Activated CD4-positive, alpha-beta T cell treated with anti-CD3 and anti-CD28 coated beads for 48 hours (primary cell): Measurements from ENCODE around the gene NOX3.

Experiments used
- DNase-seq: peaks from one replicate; pipeline ENCODE4 v3.0.0-alpha.2; 2020

NOX3 gene

DNA sequence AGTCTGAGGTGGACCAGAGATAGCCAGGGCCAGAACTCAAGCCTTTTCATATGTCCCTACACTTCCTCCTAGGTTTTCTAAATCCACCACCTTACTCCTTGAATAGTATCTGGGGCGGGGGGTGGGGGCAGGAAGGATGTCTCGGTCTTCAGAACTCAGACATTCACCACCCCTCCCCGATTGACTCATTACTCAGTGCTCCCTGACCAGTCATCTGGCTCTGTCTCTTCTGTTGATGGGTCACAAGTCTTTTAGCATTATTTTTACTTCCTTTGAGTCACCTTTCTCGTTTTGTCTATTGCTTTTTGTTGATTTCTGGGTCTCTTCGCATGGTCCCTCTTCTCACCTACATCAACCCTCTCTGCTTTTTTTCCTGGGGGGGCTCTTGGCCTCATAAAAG lies 23.3 kb downstream of the NOX3 start:
- no peak for DNase-seq

DNA sequence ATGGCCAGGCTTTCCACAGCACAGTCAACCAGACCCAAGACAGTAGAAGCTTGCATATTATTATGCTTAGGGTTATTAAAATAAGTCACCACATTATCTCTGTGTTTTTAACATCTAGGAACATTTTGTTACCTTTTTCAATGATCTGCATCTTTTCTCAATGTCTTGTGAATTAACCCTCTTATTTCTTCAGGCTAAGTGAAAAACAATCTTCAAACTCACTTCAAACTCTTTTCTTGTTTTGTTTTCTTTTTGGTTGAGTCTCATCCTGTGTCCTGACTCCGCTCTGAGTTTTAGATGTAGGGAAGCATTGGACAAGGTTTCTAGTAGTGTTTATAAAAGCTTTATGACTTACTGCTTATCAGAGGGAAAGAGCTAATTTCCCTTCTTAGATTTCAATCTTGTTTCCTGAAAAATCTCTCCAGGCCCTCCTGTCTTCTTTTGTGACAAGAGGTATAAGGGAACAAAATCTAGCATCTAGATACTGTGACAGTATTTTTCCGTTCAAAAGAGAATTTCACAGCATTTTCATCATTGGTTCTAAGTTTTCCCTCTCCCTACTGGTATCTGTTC lies 26.2 kb downstream of the NOX3 start:
- no peak for DNase-seq

DNA sequence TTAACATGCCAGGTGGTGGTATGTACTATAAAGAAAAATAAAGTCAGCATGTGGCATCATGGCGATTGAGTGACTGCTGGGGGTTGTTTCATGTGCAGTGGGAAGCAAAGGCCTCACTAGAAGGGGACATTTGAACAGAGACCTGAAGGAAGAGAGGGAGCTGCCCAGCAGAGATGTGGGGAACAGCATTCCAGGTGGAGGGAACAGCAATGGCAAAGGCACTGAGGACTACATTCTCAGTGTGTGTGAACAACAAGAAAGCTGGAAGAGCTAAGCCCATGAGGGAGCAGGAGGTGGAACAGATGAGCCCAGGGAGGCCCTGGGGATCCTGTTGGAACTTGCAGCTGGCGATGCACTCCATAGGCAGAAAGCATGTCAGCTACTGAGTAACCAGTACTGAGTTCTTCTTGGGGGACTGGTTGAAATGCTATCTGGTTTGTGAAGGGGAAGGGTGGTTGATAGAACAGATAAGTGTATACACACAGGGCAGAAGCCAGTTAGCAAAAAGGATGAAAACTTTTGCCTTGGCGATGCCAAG lies 29.2 kb downstream of the NOX3 start:
- DNase-seq = no peak

DNA sequence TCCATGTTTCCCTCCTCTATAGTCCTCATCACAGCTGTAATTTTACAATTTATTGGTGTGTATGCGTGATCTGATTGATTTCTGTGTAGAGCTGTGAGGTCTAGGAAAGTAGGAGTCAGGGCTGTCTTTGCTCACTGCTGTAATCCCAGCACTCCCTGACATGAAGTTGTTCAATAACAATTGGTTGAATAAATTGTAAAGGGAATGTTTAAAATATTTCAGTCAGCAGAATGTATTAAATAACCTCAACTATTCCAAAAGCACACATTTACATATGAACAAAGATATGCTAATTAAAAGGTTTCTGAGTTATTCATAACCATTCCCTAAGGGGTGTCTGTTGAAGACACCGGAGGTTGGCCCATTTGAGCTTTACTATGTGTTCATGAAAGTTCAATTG lies 31.5 kb downstream of the NOX3 start:
- no peak for DNase-seq

DNA sequence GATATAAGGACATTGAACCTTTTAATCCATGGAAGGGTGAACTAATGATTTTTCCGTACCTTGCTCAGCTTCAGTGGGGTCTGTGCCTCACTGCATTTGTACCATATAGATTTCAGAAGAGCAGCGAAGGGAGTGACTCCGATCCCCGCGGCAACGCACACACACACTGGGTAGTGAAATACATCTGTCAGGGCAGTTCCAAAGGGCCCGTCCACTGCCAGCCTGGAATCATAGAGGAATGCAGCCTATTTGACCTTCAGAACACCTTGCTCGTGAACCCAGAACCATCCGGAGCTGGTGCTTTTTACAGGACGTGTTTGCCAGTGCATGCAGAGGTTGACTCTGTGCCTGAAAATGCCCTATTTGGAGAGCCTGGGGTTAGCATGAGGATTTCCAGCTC lies 33.0 kb downstream of the NOX3 start:
- DNase-seq = no peak

DNA sequence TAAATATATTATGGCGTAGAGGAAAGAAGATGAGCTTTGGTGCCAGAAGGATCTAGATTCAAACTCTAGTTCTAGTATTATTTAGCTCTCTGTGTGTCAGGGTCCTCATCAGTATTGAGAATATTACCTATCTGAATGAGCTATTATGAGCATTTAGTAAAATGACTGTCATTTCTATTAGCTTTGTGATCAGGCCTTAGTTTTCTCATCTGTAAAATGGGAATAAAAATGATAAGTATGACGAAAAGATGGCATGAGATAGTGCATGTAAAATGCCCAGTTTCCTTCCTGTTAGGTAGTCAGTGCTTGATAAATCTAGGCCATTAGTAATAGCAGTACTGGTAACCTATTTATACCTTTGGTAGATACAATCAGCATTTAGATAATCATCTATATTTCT lies 35.1 kb downstream of the NOX3 start:
- no peak for DNase-seq

DNA sequence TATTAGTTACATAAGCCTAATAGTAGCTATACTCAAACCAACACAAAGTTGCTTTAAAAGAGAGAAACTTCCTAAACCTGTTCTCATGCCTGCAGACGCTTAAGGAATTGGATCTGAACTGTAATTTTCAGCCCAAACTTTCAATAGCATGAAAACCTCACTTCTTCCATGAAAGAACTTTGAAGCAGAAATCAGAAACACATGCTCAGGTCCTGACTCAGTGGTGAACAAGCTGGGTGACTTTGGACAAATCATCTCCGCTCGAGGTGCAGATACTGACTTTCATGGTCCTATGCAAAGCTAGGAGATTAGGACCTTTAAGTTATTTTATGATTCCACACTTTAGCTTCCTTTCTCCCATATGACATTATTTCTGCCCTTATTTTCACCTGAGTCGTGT lies 36.5 kb downstream of the NOX3 start:
- no peak for DNase-seq

DNA sequence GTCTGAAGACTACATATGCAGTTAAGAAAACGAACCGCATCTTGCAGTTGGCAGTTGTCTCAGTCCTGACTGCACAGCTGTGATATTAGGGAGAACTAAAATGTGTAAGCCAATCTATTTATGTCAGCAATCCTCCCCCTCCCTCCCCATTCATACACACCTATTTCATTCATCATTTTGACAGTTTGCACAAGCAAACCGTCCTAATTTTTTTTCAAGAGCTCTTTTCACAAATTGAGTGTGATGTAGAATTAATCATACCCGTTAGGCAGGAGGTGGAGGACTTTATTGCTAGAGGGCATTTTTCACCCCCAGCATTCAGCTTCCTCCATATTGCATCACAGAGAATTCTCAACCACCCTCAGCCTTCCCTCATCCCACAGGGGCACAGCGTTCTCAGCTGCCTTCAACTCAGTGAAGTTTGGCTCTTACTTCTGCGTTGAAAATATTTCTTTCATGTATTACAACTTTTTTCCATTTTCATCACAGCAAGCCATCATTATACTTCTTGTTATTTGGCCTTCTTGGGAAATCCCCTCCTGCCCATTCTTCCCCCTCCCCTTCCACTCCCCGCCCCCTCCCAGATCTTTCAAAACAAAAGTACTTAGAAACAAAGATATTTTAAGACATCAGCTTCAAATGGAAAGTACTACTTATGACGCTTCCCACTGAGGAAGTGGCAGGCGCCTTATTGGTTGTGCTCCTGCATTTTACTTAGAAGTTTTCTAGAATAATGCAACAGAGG lies 37.5 kb downstream of the NOX3 start:
- DNase-seq = peak; percentile 76

DNA sequence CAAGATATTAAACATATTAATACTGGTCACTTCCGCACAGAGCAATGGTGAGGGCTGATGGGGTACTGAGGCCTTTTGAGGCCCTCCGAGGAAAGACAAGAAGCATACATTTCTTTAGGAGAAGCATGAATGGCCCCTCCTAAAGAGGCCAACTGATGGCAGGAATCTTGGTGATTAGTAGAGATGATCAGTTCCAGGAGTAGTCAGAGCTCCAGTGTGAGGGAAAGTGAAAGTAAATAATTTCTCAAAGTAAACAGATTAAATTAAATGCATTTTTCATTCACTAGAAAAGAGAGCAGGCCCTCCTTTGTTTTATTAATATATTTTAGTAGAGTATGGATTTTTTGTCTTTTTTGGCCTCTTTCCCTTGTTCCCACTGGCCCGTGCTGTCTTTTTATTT lies 38.2 kb downstream of the NOX3 start:
- no peak for DNase-seq

DNA sequence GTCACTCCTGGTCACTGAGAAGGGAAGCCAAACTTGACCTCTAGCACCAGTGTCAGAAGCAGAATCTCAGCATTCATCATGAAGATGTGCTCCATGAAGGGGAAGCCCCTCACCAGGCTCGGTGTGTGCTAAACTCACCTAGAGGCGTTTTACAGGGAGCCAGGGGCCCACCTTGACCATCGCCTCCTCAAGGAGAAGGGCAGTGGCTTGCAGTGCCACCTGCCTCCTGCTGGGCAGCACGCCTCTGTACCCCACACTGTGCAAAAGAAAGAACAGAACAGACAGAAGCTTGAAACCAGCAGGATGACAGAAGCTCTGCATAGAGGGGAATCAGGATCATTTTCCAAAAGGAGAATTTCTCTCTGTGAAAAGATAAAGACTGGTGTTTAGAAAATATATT lies 39.7 kb downstream of the NOX3 start:
- DNase-seq = no peak

DNA sequence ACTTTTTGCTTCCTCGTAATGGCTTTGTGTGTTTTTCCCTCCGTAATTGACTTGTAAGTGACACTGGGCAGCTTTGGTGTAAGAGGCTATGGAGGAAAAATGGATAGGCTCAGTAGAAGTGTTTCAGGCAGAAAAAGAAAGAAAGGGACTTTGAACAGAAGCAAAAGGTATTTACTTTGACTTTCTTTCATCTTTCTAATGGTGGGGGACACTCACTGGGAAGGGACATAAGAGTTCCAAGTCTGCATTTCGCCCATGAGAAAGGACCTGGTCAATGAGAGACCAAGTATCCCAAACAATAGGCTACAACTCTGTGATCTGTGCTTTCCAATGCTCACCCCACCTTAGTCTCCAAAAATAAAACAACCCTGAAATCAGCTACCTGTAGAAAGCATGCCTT lies 41.6 kb downstream of the NOX3 start:
- no peak for DNase-seq

DNA sequence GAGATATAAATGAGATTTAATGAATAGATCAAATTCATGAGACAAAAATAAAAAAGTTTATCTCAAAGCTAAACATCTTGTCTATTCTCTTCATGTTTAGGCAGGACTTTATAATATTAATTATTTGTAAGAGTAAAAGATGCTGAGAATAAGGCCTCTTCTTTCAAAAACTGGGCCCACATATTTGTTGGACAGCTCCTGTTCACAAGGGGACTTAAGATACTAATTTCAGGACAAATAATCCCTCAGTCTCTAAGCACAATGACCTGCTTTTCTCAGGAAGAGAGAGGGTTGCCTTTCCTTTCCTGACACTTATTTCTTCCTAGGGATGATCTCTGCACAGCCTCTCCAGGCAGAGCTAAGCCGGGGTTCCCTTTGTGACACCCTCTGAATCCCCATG lies 43.3 kb downstream of the NOX3 start:
- no peak for DNase-seq

DNA sequence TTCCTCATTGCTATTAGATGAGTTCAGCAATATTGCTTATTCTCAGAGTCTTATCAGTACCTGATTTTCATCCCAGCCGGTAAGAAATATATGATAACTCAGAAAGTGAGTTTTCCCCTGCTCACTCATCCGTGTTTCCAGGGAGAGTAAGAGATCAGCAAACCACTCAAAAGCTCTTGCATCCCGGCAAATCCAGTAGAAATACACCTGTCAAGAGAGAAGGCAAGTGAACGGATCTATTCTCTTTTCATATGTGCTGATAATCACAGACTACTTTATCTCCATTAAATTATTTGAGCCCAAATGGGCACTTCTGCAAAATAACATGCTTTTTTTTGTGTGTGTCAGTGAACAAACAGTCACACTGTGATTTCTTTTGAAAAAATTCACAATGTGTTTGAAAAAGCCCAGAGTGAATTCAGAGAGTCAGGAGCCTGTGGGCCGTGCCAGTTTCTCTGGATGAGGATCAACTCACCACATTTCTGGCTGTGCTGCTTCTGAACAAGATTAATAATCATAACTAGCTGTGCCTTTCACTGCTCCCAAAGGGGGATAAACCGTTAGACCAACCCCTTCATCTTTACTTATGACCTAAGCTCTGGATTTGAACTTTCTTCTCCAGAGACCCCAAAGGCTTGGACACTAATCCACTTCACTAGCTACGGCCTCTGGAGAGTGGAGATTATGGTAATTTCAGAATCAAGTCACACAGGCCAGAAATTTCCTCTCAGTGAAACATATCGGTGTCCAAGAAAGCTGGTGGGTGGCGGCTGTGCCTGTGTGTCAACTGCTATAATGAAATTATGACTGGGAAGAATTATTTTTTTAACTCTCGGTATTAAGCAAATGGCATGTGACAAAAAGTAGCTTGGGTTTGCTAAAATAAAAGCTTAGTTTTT lies 44.2 kb downstream of the NOX3 start:
- DNase-seq = no peak

DNA sequence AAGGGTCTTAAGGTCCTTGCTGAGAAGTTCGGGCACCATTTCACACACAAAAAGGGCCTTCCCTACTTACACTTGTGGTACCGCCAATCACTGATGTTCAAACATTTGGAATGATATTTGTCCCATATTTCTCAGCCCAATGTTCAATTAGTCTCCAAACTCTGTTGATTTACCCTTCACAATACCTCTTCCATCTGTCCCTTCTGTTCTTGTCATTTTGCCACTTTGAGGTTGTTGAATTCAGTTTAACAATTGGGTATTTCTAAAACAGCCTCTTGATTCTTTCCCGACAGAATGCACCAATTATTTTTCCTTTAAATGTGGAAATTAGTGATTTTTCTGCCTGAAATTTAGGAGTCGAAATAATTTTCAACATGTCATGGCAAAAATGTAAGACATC lies 46.2 kb downstream of the NOX3 start:
- no peak for DNase-seq

DNA sequence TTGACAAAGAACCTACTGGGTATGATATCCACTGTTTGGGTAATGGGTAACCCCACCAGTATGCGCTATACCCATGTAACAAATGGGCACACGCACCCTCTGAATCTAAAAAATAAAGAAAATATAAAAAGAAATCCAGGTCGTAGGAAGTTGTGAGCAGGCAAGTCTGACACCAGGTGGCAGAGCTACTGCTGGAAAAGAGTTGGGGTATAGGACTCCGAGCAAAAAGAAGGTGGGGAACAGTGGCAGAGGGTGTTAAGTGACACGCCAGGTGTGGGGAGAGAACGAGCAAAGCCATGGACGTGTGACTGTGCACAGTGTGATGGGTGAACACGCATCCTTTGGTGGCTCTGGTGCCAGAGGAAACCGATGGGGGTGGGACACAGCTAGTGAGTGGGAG lies 46.7 kb downstream of the NOX3 start:
- DNase-seq = no peak

DNA sequence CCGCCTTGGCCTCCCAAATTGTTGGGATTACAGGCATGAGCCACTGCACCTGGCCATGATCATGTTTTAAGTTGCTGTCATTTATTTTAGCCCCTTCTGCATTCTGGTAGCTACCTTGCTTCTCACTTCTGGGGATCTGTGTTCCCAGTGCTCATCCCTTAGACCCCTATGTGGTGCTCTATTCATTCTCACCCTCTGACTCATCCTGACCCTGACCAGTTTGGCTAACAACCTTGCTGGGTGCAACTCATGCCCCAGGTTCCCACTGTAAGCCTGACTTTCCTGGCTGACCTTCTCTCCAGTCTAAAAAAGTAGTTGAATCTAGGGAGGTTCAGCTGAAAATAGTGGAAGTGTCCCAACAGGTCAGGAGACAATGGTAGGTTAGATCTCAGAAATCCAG lies 47.4 kb downstream of the NOX3 start:
- no peak for DNase-seq

DNA sequence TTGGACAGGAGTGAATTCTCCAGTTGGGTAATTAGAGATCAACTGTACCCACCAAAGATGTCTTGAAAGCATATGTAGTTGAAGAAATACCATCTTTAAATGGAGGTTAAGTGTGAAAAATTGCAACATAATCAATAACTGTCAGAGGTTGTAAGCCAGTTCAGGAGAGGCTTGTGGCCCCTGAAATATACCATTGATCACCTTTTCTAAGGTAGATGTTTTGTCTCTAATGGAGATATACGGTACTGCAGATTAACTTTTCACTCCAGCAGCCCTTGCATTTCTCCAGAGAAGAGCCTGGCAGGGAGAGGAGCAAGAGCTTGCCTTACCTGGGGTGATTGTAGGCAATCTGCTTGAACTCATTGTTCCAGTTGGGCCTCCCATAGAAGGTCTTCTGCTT lies 48.8 kb downstream of the NOX3 start:
- no peak for DNase-seq

DNA sequence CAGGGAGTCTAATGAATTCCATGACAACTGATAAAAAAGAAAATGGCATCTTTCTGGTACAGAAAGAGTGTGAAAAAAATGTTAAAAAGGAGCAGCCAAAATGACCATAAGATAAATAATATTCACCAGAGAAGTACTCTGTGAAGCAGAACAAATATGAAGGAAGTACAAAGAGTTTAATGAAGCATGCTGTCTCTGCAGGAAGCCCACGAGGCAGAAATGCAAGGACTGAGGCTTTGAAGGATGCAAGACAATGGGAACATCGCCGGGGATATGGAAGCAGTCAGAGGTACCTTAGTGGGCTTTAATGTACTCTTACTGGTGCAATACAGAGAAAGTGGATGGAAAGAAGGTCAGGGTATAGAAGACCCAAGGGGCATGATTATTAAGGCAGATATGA lies 50.7 kb downstream of the NOX3 start:
- no peak for DNase-seq

DNA sequence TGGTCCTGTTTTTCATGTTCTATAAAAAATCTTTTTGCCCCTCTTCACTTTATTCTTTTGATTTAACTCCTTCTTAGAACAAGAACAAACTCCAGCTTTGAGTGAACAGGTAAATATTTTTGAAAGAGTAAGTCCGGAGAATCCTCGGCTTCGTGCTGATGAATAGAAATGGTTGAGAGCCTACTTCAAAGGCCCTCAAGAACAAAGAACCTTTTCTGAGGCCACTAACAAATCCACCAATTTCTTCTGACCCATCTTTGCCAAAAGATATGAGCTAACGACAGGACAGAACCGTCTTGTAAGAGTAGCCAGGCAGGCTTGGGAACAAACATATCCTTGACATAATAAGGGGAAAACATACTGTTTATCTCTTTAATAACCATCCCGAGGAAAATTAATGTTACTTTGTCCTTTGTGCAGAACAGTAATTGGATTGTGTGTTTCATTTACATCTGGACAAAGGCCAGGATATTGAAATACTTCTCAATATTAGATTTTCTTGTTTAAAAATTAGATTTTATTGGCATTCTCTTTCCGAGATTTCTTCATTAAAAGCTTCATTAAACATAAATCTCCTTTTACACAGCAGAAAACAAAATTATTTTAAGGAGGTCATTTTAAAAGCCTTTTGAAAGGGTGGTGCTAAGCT lies 52.9 kb downstream of the NOX3 start:
- DNase-seq = no peak

DNA sequence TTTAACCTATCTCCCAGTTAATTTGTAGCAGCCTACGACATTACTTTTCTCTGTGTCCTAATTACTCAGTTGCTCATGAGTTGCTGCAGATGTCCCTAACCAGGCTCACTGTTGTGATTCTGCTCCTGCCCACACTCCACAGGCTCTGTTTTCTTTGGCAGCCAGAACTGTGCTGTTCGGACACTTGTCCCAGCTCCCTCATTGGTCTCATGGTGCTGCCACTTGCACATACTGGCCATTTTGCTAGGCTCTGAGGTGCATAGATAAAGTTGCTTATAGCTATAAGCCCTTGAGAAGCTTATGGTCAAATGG lies 55.0 kb downstream of the NOX3 start:
- DNase-seq = no peak

DNA sequence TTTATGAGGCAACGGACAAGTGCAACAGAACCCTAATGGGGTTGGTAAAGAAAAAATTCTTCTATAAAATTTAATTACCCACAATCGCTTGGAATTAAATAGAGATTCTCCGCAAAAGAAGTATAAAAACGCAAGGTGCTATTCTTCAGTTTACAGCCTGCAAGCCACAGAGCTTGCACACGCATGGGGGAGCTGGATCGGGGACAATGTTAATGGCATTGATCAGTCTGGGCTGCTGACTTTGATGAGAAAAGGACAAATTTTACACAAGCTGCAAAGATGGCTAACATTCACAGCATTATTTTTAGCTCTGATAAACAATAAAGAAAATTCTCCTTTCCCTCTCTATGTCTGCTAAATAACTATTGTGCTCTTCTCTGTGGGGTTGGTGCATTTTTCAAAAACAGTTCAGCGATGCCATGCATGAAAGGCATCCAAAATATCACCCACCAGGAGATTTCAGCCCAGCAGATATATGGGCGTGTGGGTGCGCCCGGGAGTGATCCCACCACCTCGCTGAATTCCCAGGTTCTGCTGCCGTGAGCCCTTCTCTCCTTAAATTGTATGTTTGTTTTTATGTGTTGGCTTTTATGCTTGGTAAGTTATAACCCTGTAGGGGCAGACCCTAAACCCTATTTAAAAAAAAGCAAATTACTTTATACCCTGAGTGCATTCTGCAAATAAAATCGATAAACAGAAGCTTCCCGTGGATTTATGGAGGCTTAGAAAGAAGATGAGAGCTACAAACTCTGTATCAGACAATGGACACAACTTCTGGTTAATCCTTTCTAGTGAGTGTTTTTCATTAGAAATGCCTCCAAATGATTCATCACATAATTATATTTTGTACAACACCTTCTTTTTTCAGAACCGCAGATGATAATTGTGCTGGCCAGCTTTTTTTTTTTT lies 55.6 kb downstream of the NOX3 start:
- no peak for DNase-seq

DNA sequence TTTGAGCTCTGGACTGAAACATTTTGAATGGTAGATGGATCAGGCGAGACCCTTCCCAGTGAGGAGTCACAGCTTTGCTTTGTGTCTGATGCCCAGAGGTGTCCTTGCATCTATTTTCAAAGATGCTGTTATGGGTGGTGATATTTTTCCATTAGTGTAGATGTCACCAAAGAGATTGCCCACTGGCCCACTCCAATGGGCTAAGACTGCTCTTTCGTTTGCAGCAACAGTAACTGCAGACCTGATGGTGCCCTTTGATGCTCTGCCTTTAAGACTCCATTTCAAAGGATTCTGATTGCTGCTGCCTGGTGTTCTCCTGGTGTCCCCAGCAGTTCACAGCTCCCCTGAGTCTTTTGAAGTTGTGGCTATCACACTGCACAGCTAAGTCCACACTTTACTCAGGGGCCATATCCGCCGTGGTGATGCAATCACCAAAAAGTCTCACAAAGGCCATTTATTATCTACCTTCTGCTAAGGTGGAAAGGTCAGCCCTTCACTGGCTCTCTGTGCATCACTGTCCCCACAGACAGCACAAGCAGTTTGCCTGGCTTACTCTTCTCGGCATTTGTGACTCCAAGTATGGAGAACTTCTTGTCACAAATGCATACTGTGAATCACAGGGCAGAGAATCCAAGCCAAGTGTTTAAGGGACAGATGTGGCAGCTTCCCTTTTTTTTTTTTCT lies 56.4 kb downstream of the NOX3 start:
- no peak for DNase-seq
